ENCODE measurements around the gene GSDME.

DNA sequence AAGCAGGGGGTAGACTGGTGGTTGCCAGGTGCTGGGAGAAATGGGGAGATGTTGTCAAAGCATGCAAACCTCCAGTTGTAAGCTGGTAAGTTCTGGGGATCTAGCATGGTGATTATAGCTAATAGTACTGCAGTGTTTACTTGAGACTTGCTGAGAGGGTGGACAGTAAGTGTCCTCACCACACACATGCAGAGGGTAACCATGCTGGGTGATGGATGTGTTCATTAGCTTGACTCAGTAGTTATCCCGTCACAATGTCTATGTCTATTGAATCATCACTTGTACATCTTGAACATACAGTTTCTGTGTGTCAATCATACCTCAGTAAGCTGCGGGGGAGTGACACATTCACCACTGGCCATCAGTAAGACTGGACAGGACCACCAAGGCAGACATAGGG, 42.1 kb downstream of the GSDME start:
- TF ChIP-seq, protein P1, sequence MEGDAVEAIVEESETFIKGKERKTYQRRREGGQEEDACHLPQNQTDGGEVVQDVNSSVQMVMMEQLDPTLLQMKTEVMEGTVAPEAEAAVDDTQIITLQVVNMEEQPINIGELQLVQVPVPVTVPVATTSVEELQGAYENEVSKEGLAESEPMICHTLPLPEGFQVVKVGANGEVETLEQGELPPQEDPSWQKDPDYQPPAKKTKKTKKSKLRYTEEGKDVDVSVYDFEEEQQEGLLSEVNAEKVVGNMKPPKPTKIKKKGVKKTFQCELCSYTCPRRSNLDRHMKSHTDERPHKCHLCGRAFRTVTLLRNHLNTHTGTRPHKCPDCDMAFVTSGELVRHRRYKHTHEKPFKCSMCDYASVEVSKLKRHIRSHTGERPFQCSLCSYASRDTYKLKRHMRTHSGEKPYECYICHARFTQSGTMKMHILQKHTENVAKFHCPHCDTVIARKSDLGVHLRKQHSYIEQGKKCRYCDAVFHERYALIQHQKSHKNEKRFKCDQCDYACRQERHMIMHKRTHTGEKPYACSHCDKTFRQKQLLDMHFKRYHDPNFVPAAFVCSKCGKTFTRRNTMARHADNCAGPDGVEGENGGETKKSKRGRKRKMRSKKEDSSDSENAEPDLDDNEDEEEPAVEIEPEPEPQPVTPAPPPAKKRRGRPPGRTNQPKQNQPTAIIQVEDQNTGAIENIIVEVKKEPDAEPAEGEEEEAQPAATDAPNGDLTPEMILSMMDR (IDR thresholded peaks at IDR 0.05): no peak
- no peak for TF ChIP-seq POLR2AphosphoS5 (IDR thresholded peaks at IDR 0.05; ENCODE audit: low read depth, low read length)
- TF ChIP-seq EZH2phosphoT487 (IDR thresholded peaks at IDR 0.05; ENCODE audit: borderline replicate concordance, low read depth): no peak
- TF ChIP-seq, protein P2, sequence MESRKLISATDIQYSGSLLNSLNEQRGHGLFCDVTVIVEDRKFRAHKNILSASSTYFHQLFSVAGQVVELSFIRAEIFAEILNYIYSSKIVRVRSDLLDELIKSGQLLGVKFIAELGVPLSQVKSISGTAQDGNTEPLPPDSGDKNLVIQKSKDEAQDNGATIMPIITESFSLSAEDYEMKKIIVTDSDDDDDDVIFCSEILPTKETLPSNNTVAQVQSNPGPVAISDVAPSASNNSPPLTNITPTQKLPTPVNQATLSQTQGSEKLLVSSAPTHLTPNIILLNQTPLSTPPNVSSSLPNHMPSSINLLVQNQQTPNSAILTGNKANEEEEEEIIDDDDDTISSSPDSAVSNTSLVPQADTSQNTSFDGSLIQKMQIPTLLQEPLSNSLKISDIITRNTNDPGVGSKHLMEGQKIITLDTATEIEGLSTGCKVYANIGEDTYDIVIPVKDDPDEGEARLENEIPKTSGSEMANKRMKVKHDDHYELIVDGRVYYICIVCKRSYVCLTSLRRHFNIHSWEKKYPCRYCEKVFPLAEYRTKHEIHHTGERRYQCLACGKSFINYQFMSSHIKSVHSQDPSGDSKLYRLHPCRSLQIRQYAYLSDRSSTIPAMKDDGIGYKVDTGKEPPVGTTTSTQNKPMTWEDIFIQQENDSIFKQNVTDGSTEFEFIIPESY (IDR thresholded peaks at IDR 0.05; ENCODE audit: borderline replicate concordance, low read depth): no peak
- TF ChIP-seq EP300 (IDR thresholded peaks at IDR 0.05; ENCODE audit: borderline replicate concordance in 1 of 2, low read depth in 1 of 2, low read length in 1 of 2): no peak
- no peak for TF ChIP-seq ELF1 (IDR thresholded peaks at IDR 0.05)
- TF ChIP-seq SIN3A (IDR thresholded peaks at IDR 0.05; ENCODE audit: borderline replicate concordance, low read depth, low read length): no peak
- no peak for TF ChIP-seq FOXJ3 (CRISPR knock-in tag; IDR thresholded peaks at IDR 0.05)
